HL-60 (cell line): ENCODE data around the gene LIN52.

ENCODE experiments used
- DNase-seq, 2 experiments: peaks; one replicate each; pipeline ENCODE4 v3.0.0-alpha.2; 2010 to 2020; ENCODE audit warnings: low read depth in 1 of 2, low spot score in 1 of 2
- H3K27ac ChIP-seq: fragments of 250-450 bp; sonication (Bioruptor Pico); replicated peaks from 2 replicates; pipeline ENCODE4 v1.5.1; 2020; ENCODE audit warnings: mild to moderate bottlenecking, moderate library complexity
- H3K27me3 ChIP-seq: fragments of 250-450 bp; sonication (Bioruptor Pico); 2 replicates; pipeline ENCODE4 v1.5.1; 2021; ENCODE audit warnings: mild to moderate bottlenecking, moderate library complexity; ENCODE audit not compliant: insufficient read depth, poor library complexity, severe bottlenecking
- H3K4me3 ChIP-seq: replicated peaks from 2 replicates; pipeline ENCODE4 v1.5.1; 2011; ENCODE audit warnings: mild to moderate bottlenecking, control low read depth, low read length; ENCODE audit not compliant: insufficient read depth
- GABPA ChIP-seq: IDR thresholded peaks from 2 replicates; pipeline ENCODE4 v1.6.1; 2012; ENCODE audit warnings: low read depth
- POLR2AphosphoS5 ChIP-seq: IDR thresholded peaks from 2 replicates; pipeline ENCODE4 v1.6.1; 2012; ENCODE audit warnings: low read depth
- SPI1 ChIP-seq: IDR thresholded peaks from 2 replicates; pipeline ENCODE4 v1.6.1; 2012; ENCODE audit warnings: low read depth, mild to moderate bottlenecking, borderline replicate concordance
- TF ChIP-seq, protein P1 (sequence below): IDR thresholded peaks from one replicate; pipeline ENCODE4 v1.5.1; 2011; ENCODE audit warnings: low read length, control low read depth, inconsistent platforms; ENCODE audit not compliant: insufficient read depth
- TF ChIP-seq, protein P2 (sequence below): IDR thresholded peaks from 2 replicates; pipeline ENCODE4 v1.6.1; 2012; ENCODE audit warnings: low read depth; ENCODE audit not compliant: insufficient replicate concordance

Gene LIN52

DNA sequence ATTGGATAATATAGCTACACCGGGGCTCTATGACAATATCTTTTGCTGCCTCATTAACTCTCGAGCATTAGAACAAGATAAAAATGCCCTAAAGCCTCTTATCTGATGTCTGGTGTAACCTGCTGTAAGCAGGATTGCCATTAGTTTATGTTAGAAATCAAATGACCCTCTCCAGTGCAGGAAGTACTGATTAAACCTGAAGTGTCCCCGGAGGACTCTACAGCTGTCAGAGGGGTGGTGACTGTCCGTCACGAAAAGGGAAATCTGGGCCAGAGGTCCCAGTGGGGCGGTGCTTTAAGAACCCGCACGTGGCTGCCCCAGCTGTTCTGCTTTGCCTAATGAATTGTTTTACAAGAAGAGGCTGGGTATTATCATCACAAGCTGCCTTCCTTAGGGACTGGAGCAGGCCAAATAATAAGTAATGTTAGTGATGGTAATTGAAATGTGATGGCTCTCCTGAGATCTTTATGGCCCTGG lies 55.7 kb downstream of the LIN52 start:
- TF ChIP-seq POLR2AphosphoS5 = no peak
- no peak for TF ChIP-seq SPI1
- TF ChIP-seq GABPA = no peak
- TF ChIP-seq, protein P1, sequence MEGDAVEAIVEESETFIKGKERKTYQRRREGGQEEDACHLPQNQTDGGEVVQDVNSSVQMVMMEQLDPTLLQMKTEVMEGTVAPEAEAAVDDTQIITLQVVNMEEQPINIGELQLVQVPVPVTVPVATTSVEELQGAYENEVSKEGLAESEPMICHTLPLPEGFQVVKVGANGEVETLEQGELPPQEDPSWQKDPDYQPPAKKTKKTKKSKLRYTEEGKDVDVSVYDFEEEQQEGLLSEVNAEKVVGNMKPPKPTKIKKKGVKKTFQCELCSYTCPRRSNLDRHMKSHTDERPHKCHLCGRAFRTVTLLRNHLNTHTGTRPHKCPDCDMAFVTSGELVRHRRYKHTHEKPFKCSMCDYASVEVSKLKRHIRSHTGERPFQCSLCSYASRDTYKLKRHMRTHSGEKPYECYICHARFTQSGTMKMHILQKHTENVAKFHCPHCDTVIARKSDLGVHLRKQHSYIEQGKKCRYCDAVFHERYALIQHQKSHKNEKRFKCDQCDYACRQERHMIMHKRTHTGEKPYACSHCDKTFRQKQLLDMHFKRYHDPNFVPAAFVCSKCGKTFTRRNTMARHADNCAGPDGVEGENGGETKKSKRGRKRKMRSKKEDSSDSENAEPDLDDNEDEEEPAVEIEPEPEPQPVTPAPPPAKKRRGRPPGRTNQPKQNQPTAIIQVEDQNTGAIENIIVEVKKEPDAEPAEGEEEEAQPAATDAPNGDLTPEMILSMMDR = no peak
- TF ChIP-seq, protein P2, sequence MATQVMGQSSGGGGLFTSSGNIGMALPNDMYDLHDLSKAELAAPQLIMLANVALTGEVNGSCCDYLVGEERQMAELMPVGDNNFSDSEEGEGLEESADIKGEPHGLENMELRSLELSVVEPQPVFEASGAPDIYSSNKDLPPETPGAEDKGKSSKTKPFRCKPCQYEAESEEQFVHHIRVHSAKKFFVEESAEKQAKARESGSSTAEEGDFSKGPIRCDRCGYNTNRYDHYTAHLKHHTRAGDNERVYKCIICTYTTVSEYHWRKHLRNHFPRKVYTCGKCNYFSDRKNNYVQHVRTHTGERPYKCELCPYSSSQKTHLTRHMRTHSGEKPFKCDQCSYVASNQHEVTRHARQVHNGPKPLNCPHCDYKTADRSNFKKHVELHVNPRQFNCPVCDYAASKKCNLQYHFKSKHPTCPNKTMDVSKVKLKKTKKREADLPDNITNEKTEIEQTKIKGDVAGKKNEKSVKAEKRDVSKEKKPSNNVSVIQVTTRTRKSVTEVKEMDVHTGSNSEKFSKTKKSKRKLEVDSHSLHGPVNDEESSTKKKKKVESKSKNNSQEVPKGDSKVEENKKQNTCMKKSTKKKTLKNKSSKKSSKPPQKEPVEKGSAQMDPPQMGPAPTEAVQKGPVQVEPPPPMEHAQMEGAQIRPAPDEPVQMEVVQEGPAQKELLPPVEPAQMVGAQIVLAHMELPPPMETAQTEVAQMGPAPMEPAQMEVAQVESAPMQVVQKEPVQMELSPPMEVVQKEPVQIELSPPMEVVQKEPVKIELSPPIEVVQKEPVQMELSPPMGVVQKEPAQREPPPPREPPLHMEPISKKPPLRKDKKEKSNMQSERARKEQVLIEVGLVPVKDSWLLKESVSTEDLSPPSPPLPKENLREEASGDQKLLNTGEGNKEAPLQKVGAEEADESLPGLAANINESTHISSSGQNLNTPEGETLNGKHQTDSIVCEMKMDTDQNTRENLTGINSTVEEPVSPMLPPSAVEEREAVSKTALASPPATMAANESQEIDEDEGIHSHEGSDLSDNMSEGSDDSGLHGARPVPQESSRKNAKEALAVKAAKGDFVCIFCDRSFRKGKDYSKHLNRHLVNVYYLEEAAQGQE = no peak
- Histone ChIP-seq H3K4me3 (no peak overlapping the region), H3K27me3 (no peaks in the 10 kb centered on the region), H3K27ac (no peak overlapping the region)
- DNase-seq = no peak

DNA sequence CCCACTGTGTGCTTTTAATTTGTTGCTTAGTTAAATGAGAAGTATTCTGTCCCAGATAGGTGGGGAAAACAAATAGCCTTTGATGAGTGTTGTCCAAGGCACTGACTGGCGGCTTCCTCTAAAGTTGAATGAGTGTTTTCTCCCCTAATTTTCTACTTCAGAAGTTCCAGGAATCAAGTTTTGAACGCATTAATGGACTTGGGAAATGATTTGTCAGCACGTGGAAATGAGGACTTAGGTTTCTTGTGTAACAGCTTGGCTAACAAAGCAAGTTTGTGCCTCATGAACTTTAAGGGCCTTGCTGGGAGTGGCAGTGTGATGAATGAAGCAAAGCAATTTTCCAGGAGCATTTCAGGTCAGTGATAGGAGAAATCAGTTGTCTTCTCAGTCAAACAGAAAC lies 56.9 kb downstream of the LIN52 start:
- no peaks in the 10 kb centered on the region for H3K27me3 ChIP-seq
- no peak for TF ChIP-seq SPI1
- TF ChIP-seq, protein P1 = no peak
- TF ChIP-seq, protein P2 = no peak
- TF ChIP-seq GABPA = no peak
- TF ChIP-seq POLR2AphosphoS5 = no peak
- no peak for DNase-seq
- H3K4me3 ChIP-seq = no peak overlapping the region
- no peak overlapping the region for H3K27ac ChIP-seq

DNA sequence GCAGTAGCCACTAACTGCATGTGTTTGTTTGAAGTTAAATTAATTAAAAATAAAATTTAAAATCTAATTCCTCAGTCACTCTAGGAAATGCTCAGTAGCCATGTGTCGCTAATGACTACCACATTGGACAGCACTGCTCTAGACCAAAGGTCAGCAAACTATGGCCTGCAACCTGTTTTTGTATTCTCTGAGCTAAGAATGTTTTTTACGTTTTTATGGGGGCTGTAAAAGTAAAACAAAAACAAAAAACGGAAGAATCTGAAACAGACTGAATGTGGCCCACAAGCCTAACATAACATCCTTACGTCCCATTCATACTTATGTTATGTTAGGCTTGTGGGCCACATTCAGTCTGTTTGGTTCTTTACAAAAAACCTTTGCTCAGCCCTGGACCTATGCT lies 57.8 kb downstream of the LIN52 start:
- TF ChIP-seq POLR2AphosphoS5 = no peak
- TF ChIP-seq SPI1 = no peak
- TF ChIP-seq, protein P1 = no peak
- TF ChIP-seq, protein P2 = no peak
- no peak for TF ChIP-seq GABPA
- no peak for DNase-seq
- Histone ChIP-seq H3K27ac (no peak overlapping the region), H3K4me3 (no peak overlapping the region), H3K27me3 (no peaks in the 10 kb centered on the region)
